Adrenal gland (tissue), 5 donors: Measurements from ENCODE around the gene RIMBP2.

Experiments
- POLR2A ChIP-seq, 2 donors: fragments of 450-650 bp; IDR thresholded peaks; one replicate each; pipeline ENCODE4 v1.6.1; 2017; ENCODE audit warnings: antibody characterized with exemption in 2 of 2, mild to moderate bottlenecking in 2 of 2, moderate library complexity in 1 of 2
- TF ChIP-seq, protein P1 (sequence below), 6 experiments: fragments of 450-650 bp in 4 of 6; fragments of 200-600 bp in 2 of 6; sonication (generic) in 1 of 6; IDR thresholded peaks; 1 replicate in 5 of 6; 2 replicates in 1 of 6; pipeline versions ENCODE4 v1.5.1 to v1.8.0; 2016 to 2021; ENCODE audit warnings: antibody characterized with exemption in 6 of 6, mild to moderate bottlenecking in 2 of 6, moderate library complexity in 1 of 6
- donor health status: DM: no; HTN: no; CAD: no.

DNA sequence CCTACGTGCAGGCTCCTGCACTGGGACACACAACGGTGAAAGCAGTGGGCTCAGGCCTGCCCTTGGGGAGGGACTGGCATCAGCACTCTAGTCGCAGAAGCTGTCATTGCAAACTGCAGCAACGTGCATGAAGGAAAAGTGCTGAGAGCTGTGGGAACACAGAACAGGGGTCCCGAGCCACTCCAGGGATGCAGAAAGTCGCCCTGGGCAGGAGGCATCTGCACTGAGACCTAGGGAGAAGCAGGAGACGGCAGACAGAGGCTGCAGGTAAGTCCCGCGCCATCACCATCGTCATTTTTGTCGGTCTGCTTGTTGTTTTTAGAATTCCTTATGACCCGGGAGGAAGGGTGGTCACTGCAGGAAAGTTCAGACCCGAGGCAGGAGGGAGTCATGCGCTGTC, 21.6 kb upstream of the RIMBP2 start:
- TF ChIP-seq, protein P1, sequence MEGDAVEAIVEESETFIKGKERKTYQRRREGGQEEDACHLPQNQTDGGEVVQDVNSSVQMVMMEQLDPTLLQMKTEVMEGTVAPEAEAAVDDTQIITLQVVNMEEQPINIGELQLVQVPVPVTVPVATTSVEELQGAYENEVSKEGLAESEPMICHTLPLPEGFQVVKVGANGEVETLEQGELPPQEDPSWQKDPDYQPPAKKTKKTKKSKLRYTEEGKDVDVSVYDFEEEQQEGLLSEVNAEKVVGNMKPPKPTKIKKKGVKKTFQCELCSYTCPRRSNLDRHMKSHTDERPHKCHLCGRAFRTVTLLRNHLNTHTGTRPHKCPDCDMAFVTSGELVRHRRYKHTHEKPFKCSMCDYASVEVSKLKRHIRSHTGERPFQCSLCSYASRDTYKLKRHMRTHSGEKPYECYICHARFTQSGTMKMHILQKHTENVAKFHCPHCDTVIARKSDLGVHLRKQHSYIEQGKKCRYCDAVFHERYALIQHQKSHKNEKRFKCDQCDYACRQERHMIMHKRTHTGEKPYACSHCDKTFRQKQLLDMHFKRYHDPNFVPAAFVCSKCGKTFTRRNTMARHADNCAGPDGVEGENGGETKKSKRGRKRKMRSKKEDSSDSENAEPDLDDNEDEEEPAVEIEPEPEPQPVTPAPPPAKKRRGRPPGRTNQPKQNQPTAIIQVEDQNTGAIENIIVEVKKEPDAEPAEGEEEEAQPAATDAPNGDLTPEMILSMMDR (IDR thresholded peaks at IDR 0.05), result no peak
- no peak for TF ChIP-seq POLR2A (IDR thresholded peaks at IDR 0.05)
